Measurements from ENCODE around the gene ESRP2.

ESRP2 gene

DNA sequence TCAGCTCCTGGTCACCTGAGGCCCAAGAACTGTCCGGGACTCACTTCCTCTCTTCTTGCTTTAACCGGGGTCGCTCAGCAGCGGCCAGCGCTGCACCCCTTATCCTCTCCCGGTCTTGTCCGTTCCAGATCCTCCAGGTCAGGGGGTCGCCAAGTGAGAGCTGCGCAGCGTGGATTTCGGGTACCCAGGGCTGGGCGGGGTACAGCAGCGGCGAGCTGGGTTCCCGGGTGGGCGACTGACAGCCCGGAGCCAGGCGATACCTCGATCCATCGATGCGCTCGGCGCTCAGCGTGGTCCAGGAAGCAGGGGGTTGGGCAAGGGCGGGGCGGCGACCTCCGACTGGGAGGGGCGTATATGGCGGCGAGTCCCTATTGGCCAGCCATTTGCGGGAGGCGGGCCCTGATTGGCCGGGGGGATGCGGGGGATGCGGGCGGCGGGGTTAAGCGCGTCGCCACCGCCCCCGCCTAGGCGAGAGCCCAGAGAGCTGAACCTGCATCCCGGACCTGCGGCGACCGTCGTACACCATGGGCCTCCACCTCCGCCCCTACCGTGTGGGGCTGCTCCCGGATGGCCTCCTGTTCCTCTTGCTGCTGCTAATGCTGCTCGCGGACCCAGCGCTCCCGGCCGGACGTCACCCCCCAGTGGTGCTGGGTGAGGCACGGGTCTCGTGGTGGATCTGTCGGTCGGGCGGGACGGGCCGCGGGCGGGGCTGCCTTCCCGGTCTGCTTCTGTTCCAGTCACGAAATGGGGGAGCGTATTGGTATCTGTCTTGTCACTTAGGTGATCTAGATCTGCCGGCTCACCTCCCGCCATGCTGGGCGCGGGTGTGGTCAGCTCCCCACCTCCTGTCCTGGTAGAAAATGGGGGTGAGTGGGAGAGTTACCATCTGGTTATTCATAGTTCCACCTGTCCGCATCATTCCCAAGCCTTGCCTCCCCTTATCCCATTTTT, 9.3 kb upstream of the ESRP2 start, which contains the start of gene PLA2G15:
TSS of gene PLA2G15 (plus strand) at position 471 of the 951 bp plus-strand sequence. CDS start at position 525, 54 bp downstream.
- DNase-seq (ENCODE audit: low spot score), result peak; percentile 97
- TF ChIP-seq, protein P1, sequence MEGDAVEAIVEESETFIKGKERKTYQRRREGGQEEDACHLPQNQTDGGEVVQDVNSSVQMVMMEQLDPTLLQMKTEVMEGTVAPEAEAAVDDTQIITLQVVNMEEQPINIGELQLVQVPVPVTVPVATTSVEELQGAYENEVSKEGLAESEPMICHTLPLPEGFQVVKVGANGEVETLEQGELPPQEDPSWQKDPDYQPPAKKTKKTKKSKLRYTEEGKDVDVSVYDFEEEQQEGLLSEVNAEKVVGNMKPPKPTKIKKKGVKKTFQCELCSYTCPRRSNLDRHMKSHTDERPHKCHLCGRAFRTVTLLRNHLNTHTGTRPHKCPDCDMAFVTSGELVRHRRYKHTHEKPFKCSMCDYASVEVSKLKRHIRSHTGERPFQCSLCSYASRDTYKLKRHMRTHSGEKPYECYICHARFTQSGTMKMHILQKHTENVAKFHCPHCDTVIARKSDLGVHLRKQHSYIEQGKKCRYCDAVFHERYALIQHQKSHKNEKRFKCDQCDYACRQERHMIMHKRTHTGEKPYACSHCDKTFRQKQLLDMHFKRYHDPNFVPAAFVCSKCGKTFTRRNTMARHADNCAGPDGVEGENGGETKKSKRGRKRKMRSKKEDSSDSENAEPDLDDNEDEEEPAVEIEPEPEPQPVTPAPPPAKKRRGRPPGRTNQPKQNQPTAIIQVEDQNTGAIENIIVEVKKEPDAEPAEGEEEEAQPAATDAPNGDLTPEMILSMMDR (IDR thresholded peaks at IDR 0.05; ENCODE audit: extremely low read depth, missing control alignments), result no peak

DNA sequence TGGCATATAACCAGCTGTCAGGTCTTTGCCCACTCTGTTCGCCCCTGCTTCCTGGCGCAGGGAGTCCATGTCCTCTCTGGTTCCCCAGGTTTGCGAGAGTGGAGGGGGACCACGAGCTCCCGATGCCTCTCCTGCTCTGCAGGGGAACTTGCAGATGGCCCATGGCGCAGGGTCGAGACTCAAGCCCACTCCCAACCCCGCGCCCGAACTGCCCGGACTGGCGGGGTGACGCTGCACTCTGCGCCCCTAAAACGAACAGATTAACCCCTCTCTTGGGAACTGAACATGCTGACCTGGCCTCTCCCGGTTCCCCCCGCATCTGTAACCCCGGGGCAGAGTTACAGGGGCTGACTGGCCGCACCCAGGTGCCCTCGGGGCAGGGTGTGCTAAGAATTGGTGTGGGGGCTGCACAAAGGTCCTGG, 8.6 kb upstream of the ESRP2 start:
- TF ChIP-seq, protein P1 (IDR thresholded peaks at IDR 0.05; ENCODE audit: extremely low read depth, missing control alignments), result no peak
- DNase-seq (ENCODE audit: low spot score), result no peak

DNA sequence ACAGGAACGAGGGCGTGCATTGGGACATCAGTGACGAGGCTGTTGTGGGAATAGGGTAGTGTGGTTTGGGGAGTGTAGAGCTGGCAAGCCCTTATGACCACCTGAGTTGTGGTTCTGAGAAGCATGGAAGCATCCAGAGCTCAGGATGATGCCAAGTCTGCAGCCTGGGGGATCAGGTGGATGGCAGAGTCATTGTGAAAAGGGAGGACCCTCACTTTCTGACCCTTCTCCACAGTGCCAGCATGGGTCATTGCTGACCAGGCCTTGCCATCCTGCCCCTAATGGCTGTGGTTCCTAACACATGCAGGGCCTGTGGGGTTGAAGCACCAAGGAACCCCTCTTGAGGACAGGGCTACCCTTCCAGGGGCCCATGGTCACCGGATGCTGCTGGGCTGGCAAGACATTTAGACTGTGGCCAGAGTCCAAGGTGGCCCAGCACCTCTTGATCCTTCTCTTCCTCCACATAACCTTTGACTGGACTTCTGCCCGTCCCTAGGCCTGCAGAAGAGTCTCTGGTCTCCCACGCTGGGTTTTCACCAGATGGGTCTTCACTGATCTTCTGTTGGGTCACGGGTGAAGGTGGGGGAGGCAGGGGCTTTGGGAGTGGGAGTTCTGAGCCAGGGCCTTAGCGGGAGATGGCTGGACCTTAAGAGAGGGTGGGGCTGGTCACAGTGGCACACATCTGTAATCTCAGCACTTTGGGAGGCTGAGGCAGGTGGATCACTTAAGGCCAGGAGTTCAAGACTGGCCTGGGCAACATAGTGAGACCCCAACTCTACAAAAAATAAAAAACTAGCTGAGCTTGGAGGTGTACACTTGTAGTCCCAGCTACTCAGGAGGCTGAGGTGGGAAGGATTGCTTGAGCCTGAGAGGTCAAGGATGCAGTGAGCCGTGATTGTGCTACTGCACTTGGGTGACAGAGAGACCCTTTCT, 7.3 kb upstream of the ESRP2 start:
- TF ChIP-seq, protein P1 (IDR thresholded peaks at IDR 0.05; ENCODE audit: extremely low read depth, missing control alignments), result no peak
- DNase-seq (ENCODE audit: low spot score), result no peak

DNA sequence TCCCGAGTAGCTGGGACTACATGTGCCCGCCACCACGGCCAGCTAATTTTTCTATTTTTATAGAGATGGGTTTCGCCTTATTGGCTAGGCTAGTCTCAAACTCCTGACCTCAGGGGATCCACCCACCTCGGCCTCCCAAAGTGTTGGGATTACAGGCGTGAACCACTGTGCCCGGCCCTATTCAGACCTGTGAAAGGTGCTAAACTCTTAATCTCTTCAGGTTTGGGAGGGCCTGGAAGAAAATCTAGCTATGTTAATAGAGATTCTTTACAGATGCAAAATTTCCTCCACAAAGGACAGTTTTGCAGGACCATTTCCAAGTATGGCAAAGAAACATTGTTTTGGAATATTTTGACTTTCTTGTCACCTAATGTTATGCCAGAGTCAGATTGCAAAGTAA, 6.2 kb upstream of the ESRP2 start:
- TF ChIP-seq, protein P1 (IDR thresholded peaks at IDR 0.05; ENCODE audit: extremely low read depth, missing control alignments), result no peak
- no peak for DNase-seq (ENCODE audit: low spot score)

DNA sequence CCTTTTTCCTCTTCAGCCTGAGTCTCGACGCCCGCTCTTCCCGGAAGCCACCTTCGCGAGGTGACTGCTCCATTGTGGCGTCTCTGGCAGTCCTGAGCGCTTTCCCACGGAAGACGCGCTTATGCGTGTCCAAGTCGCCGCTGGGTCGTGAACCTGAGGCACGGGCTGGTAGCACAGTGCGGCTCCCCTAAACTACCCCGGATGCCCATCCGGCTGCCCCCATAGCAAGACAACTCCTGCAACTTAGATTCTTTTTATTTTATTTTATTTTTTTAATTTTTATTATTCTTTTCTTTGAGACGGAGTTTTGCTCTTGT, 2.1 kb upstream of the ESRP2 start:
- TF ChIP-seq, protein P1 (IDR thresholded peaks at IDR 0.05; ENCODE audit: extremely low read depth, missing control alignments), result no peak
- DNase-seq (ENCODE audit: low spot score), result no peak

DNA sequence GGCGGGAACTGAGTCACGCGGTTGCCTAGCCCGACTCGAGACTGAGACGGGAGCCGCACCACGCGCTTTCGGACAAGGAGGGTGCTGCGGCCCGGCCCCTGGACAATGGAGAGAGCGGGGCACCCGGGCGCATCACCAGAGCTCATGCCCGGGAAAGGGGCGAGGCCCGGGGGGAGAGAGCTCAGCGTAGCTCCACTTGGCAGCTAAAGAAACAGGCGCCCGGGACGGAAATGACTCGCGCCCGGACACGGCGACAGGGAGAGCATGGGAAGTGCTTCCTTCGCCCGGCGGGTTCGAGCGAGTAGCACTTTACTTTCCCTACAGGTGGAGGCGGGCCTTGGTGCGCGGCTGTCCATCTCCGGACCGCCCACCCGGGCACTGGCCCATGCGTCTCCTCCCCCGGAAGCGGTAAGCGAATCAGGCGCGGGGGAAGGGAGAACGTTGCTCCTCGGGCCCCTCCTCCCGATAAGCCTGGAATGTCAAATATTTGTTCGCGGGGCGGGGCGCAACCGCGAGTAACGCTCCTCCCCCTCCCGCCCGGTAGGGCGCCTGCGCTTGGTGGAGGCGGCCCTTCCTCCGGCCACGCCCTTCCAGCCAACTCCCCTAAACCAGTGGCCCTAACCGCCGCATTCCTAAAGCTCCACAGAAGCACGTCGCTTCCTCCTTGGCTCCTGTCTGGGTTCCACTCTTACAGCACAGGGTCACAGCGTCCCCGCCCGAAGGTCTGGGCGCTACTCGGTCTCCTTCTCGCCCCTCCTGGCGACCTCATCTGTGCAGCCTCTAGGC, 1.5 kb upstream of the ESRP2 start:
- TF ChIP-seq, protein P1 (IDR thresholded peaks at IDR 0.05; ENCODE audit: extremely low read depth, missing control alignments), result no peak

More for the DNA sequence above, 1.5 kb upstream of the ESRP2 start:
- DNase-seq (ENCODE audit: low spot score), result peak; percentile 98

All from GM20000 (cell line).